HUES6 (cell line): ENCODE measurements around the gene PHYHIPL.

Source experiments
- H3K27ac ChIP-seq: 2 replicates; pipeline ENCODE4 v1.7.0; 2013; ENCODE audit warnings: low read depth, mild to moderate bottlenecking, low read length, inconsistent platforms
- H3K27me3 ChIP-seq: 2 replicates; pipeline ENCODE4 v1.6.1; 2013; ENCODE audit warnings: low read length; ENCODE audit not compliant: control insufficient read depth, insufficient read depth
- H3K36me3 ChIP-seq: 2 replicates; pipeline ENCODE4 v1.6.1; 2013; ENCODE audit warnings: low read length; ENCODE audit not compliant: control insufficient read depth, insufficient read depth
- H3K4me1 ChIP-seq: 2 replicates; pipeline ENCODE4 v1.6.1; 2013; ENCODE audit warnings: low read length; ENCODE audit not compliant: control insufficient read depth, insufficient read depth
- H3K4me3 ChIP-seq: 2 replicates; pipeline ENCODE4 v1.5.1; 2013; ENCODE audit warnings: low read depth, low read length
- H3K9ac ChIP-seq: one replicate; pipeline ENCODE4 v1.6.1; 2013; ENCODE audit warnings: mild to moderate bottlenecking, low read length
- H3K9me3 ChIP-seq: 2 replicates; pipeline ENCODE4 v1.6.1; 2013; ENCODE audit warnings: low read depth, low read length; ENCODE audit not compliant: control insufficient read depth, insufficient read depth

The PHYHIPL gene

GRCh38 chr10:59257224-59257623 lies 80.8 kb downstream of the PHYHIPL start:
- Histone ChIP-seq H3K4me3 (no peak overlapping the region), H3K27ac (no peak overlapping the region), H3K4me1 (no peaks in the 10 kb centered on the region), H3K9me3 (no peaks in the 10 kb centered on the region), H3K36me3 (no peaks in the 10 kb centered on the region), H3K27me3 (no peaks in the 10 kb centered on the region), H3K9ac (no peak overlapping the region)

- Histone ChIP-seq H3K4me1 (no peaks in the 10 kb centered on the region), H3K4me3 (no peak overlapping the region)
Measured at GRCh38 chr10:59258890-59259289, 82.4 kb downstream of the PHYHIPL start.

GRCh38 chr10:59265141-59265540 lies 88.7 kb downstream of the PHYHIPL start:
- H3K4me3 ChIP-seq, result no peak overlapping the region
- H3K9ac ChIP-seq, result no peak overlapping the region
- H3K27ac ChIP-seq, result no peak overlapping the region
- no peaks in the 10 kb centered on the region for H3K4me1 ChIP-seq
- H3K9me3 ChIP-seq, result no peaks in the 10 kb centered on the region
- no peaks in the 10 kb centered on the region for H3K27me3 ChIP-seq
- no peaks in the 10 kb centered on the region for H3K36me3 ChIP-seq

More at GRCh38 chr10:59258890-59259289, 82.4 kb downstream of the PHYHIPL start:
- Histone ChIP-seq H3K36me3 (no peaks in the 10 kb centered on the region), H3K27me3 (no peaks in the 10 kb centered on the region), H3K27ac (no peak overlapping the region), H3K9me3 (no peaks in the 10 kb centered on the region), H3K9ac (no peak overlapping the region)

GRCh38 chr10:59266321-59266720 lies 89.9 kb downstream of the PHYHIPL start:
- H3K4me3 ChIP-seq, result no peak overlapping the region
- H3K27ac ChIP-seq, result no peak overlapping the region
- H3K9me3 ChIP-seq, result no peaks in the 10 kb centered on the region
- H3K4me1 ChIP-seq, result no peaks in the 10 kb centered on the region
- no peaks in the 10 kb centered on the region for H3K27me3 ChIP-seq
- H3K9ac ChIP-seq, result no peak overlapping the region
- no peaks in the 10 kb centered on the region for H3K36me3 ChIP-seq

GRCh38 chr10:59268460-59268859 lies 92.0 kb downstream of the PHYHIPL start:
- Histone ChIP-seq H3K9me3 (no peaks in the 10 kb centered on the region), H3K27ac (no peak overlapping the region), H3K9ac (no peak overlapping the region), H3K4me1 (no peaks in the 10 kb centered on the region), H3K27me3 (no peaks in the 10 kb centered on the region), H3K36me3 (no peaks in the 10 kb centered on the region), H3K4me3 (no peak overlapping the region)

GRCh38 chr10:59269651-59270050 lies 93.2 kb downstream of the PHYHIPL start:
- H3K27ac ChIP-seq, result no peak overlapping the region
- no peak overlapping the region for H3K9ac ChIP-seq
- no peak overlapping the region for H3K4me3 ChIP-seq
- no peaks in the 10 kb centered on the region for H3K9me3 ChIP-seq
- H3K27me3 ChIP-seq, result no peaks in the 10 kb centered on the region
- H3K36me3 ChIP-seq, result no peaks in the 10 kb centered on the region
- H3K4me1 ChIP-seq, result no peaks in the 10 kb centered on the region

GRCh38 chr10:59270492-59270891 lies 94.0 kb downstream of the PHYHIPL start:
- Histone ChIP-seq H3K4me3 (no peak overlapping the region), H3K4me1 (no peaks in the 10 kb centered on the region), H3K36me3 (no peaks in the 10 kb centered on the region), H3K27me3 (no peaks in the 10 kb centered on the region), H3K9ac (no peak overlapping the region), H3K27ac (no peak overlapping the region), H3K9me3 (no peaks in the 10 kb centered on the region)

- Histone ChIP-seq H3K27ac (no peak overlapping the region), H3K27me3 (no peaks in the 10 kb centered on the region), H3K9ac (no peak overlapping the region), H3K36me3 (no peaks in the 10 kb centered on the region), H3K4me3 (no peak overlapping the region), H3K9me3 (no peaks in the 10 kb centered on the region), H3K4me1 (no peaks in the 10 kb centered on the region)
Measured at GRCh38 chr10:59271160-59271559, 94.7 kb downstream of the PHYHIPL start.

GRCh38 chr10:59272061-59272460 lies 95.6 kb downstream of the PHYHIPL start:
- no peak overlapping the region for H3K9ac ChIP-seq
- H3K36me3 ChIP-seq, result no peaks in the 10 kb centered on the region
- H3K27me3 ChIP-seq, result no peaks in the 10 kb centered on the region
- H3K9me3 ChIP-seq, result no peaks in the 10 kb centered on the region
- no peaks in the 10 kb centered on the region for H3K4me1 ChIP-seq
- no peak overlapping the region for H3K27ac ChIP-seq
- no peak overlapping the region for H3K4me3 ChIP-seq

- no peak overlapping the region for H3K4me3 ChIP-seq
- H3K27ac ChIP-seq, result no peak overlapping the region
- no peaks in the 10 kb centered on the region for H3K27me3 ChIP-seq
- H3K36me3 ChIP-seq, result no peaks in the 10 kb centered on the region
- H3K4me1 ChIP-seq, result no peaks in the 10 kb centered on the region
- no peaks in the 10 kb centered on the region for H3K9me3 ChIP-seq
- no peak overlapping the region for H3K9ac ChIP-seq
Measured at GRCh38 chr10:59273445-59273844, 97.0 kb downstream of the PHYHIPL start.

- no peak overlapping the region for H3K4me3 ChIP-seq
- H3K9ac ChIP-seq, result no peak overlapping the region
- no peaks in the 10 kb centered on the region for H3K4me1 ChIP-seq
- H3K27ac ChIP-seq, result no peak overlapping the region
- no peaks in the 10 kb centered on the region for H3K27me3 ChIP-seq
- H3K36me3 ChIP-seq, result no peaks in the 10 kb centered on the region
- H3K9me3 ChIP-seq, result no peaks in the 10 kb centered on the region
Measured at GRCh38 chr10:59276133-59276532, 99.7 kb downstream of the PHYHIPL start.

GRCh38 chr10:59276919-59277318 lies 100.5 kb downstream of the PHYHIPL start:
- H3K27me3 ChIP-seq, result no peaks in the 10 kb centered on the region
- H3K27ac ChIP-seq, result no peak overlapping the region
- H3K4me1 ChIP-seq, result no peaks in the 10 kb centered on the region
- H3K4me3 ChIP-seq, result no peak overlapping the region
- no peaks in the 10 kb centered on the region for H3K36me3 ChIP-seq
- H3K9ac ChIP-seq, result no peak overlapping the region
- H3K9me3 ChIP-seq, result no peaks in the 10 kb centered on the region
